Trophoblast cell (in vitro differentiated cells and primary cell): ENCODE data around the gene ZMYND8.
A peak's percentile ranks its signal among the peaks of the same experiment; 100 is the strongest.
"Not testable (repeated sequence)": the region's sequence is repeated elsewhere in the genome, so short reads cannot be mapped to it uniquely, and the experiment has no call there.

Source experiments
- DNase-seq, 2 donors: peaks; one replicate each; pipeline ENCODE4 v3.0.0-alpha.2; 2016
- H2AFZ ChIP-seq: 2 replicates; pipeline ENCODE4 v1.6.1; 2013; ENCODE audit warnings: low read length, moderate library complexity, mild to moderate bottlenecking; ENCODE audit not compliant: insufficient read depth, poor library complexity
- H2AK5ac ChIP-seq: 2 replicates; pipeline ENCODE4 v1.6.1; 2013; ENCODE audit warnings: mild to moderate bottlenecking, low read length
- H2BK120ac ChIP-seq: 2 replicates; pipeline ENCODE4 v1.6.1; 2013; ENCODE audit warnings: low read length, mild to moderate bottlenecking, moderate library complexity; ENCODE audit not compliant: insufficient read depth, poor library complexity
- H2BK12ac ChIP-seq: 2 replicates; pipeline ENCODE4 v1.6.1; 2013; ENCODE audit warnings: mild to moderate bottlenecking, low read length, moderate library complexity
- H2BK5ac ChIP-seq: 2 replicates; pipeline ENCODE4 v1.6.1; 2013; ENCODE audit warnings: low read length, low read depth, moderate library complexity, mild to moderate bottlenecking; ENCODE audit not compliant: poor library complexity
- H3K14ac ChIP-seq: 2 replicates; pipeline ENCODE4 v1.6.1; 2013; ENCODE audit warnings: mild to moderate bottlenecking, low read length
- H3K18ac ChIP-seq: 2 replicates; pipeline ENCODE4 v1.6.1; 2013; ENCODE audit warnings: mild to moderate bottlenecking, low read length
- H3K23ac ChIP-seq: 2 replicates; pipeline ENCODE4 v1.6.1; 2013; ENCODE audit warnings: low read length
- H3K27ac ChIP-seq: 2 replicates; pipeline ENCODE4 v1.5.1; 2013; ENCODE audit warnings: low read depth, mild to moderate bottlenecking, inconsistent platforms, low read length, moderate library complexity
- H3K27me3 ChIP-seq: 2 replicates; pipeline ENCODE4 v1.6.1; 2013; ENCODE audit warnings: inconsistent platforms, mild to moderate bottlenecking, low read length, moderate library complexity; ENCODE audit not compliant: insufficient read depth
- H3K36me3 ChIP-seq, 2 experiments: 1 replicate in 1 of 2; 2 replicates in 1 of 2; pipeline ENCODE4 v1.6.1; 2013; ENCODE audit warnings: low read length in 2 of 2, mild to moderate bottlenecking in 2 of 2, moderate library complexity in 1 of 2; ENCODE audit not compliant: insufficient read depth in 2 of 2, control insufficient read depth in 1 of 2
- H3K4ac ChIP-seq: 2 replicates; pipeline ENCODE4 v1.6.1; 2013; ENCODE audit warnings: low read depth, mild to moderate bottlenecking, low read length, moderate library complexity
- H3K4me1 ChIP-seq, 2 experiments: 1 replicate in 1 of 2; 2 replicates in 1 of 2; pipeline ENCODE4 v1.6.1; 2013; ENCODE audit warnings: low read length in 2 of 2, mild to moderate bottlenecking in 2 of 2, moderate library complexity in 1 of 2; ENCODE audit not compliant: insufficient read depth in 2 of 2, control insufficient read depth in 1 of 2
- H3K4me2 ChIP-seq: 2 replicates; pipeline ENCODE4 v1.6.1; 2013; ENCODE audit warnings: inconsistent platforms, mild to moderate bottlenecking, low read length, moderate library complexity
- H3K4me3 ChIP-seq: 2 replicates; pipeline ENCODE4 v1.5.1; 2013; ENCODE audit warnings: mild to moderate bottlenecking, low read depth, low read length, inconsistent platforms
- H3K79me1 ChIP-seq: one replicate; pipeline ENCODE4 v1.6.1; 2013; ENCODE audit warnings: low read length
- H3K79me2 ChIP-seq: 2 replicates; pipeline ENCODE4 v1.6.1; 2013; ENCODE audit warnings: low read length, mild to moderate bottlenecking; ENCODE audit not compliant: control insufficient read depth, insufficient read depth, poor library complexity
- H3K9ac ChIP-seq: 2 replicates; pipeline ENCODE4 v1.6.1; 2013; ENCODE audit warnings: mild to moderate bottlenecking, low read length
- H3K9me3 ChIP-seq: 2 replicates; pipeline ENCODE4 v1.6.1; 2013; ENCODE audit warnings: low read depth, mild to moderate bottlenecking, control low read depth, inconsistent platforms, low read length; ENCODE audit not compliant: insufficient read depth
- H4K12ac ChIP-seq: 2 replicates; pipeline ENCODE4 v1.6.1; 2013; ENCODE audit warnings: low read depth, mild to moderate bottlenecking, low read length, moderate library complexity
- H4K8ac ChIP-seq: 2 replicates; pipeline ENCODE4 v1.6.1; 2013; ENCODE audit warnings: low read depth, mild to moderate bottlenecking, low read length, moderate library complexity
- H4K91ac ChIP-seq: one replicate; pipeline ENCODE4 v1.6.1; 2013; ENCODE audit warnings: low read depth, mild to moderate bottlenecking, low read length, moderate library complexity
- WGBS: extraction: QIAGEN DNeasy Blood & Tissue Kit; methylation state at CpG from one replicate; pipeline ENCODE4 v1.1.7; 2013; ENCODE audit warnings: missing lambda C conversion rate; ENCODE audit not compliant: insufficient read length, insufficient coverage; ENCODE audit errors: extremely low coverage; 5-methylcytosine and 5-hydroxymethylcytosine counted together

The ZMYND8 gene

DNA sequence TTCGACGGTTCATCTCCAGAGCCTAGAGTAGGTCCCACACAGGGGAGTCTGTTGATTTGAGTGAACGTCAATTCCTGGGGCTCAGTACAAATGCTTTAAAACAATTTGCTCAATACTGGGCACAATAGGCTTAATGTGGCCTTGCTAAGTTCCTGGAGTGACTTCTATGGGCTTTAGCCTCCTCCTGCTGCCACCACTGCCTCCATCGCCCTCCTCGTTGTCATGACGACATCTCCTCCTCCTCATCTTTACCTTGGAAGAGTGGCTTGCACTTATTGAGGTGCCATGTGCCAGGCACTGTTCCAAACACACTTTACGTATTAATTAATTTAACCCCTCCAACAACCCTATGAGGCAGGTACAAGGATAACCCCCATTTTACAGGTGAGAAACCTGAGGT, 11.8 kb upstream of the ZMYND8 start:
- peaks cover 20 to 23% of the 10 kb centered on the region in 2 experiments for H3K4me1 ChIP-seq
- no peak overlapping the region for H2AFZ ChIP-seq
- no peaks in the 10 kb centered on the region for H3K36me3 ChIP-seq
- H3K27me3 ChIP-seq, result no peaks in the 10 kb centered on the region
- H2BK5ac ChIP-seq, result no peak overlapping the region
- no peak overlapping the region for H4K91ac ChIP-seq
- H4K8ac ChIP-seq, result no peak overlapping the region
- H2BK12ac ChIP-seq, result no peak overlapping the region
- H3K9ac ChIP-seq, result no peak overlapping the region
- no peak overlapping the region for H3K18ac ChIP-seq
- no peak overlapping the region for H3K4ac ChIP-seq
- H3K27ac ChIP-seq, result no peak overlapping the region
- peaks cover 5% of the 10 kb centered on the region for H3K79me2 ChIP-seq
- H3K79me1 ChIP-seq, result peaks cover 39% of the 10 kb centered on the region
- no peak overlapping the region for H3K4me2 ChIP-seq
- H3K9me3 ChIP-seq, result no peaks in the 10 kb centered on the region
- no peak overlapping the region for H2AK5ac ChIP-seq
- WGBS, result no CpG with 5 or more reads among the region's 7 CpGs
- no peak for DNase-seq
- no peak overlapping the region for H4K12ac ChIP-seq
- H2BK120ac ChIP-seq, result no peak overlapping the region
- no peak overlapping the region for H3K14ac ChIP-seq
- no peak overlapping the region for H3K23ac ChIP-seq
- H3K4me3 ChIP-seq, result no peak overlapping the region

DNA sequence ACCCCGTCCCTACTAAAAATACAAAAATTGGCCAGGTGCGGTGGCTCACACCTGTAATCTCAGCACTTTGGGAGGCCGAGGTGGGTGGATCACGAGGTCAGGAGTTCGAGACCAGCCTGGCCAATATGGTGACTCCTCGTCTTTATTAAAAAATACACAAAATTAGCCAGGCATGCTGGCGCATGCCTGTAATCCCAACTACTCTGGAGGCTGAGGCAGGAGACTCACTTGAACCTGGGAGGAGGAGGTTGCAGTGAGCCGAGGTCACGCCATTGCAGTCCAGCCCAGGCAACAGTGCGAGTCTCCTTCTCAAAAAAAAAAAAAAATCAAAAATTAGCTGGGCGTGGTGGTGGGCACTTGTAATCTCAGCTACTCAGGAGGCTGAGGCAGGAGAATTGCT, 9.8 kb upstream of the ZMYND8 start:
- H3K9me3 ChIP-seq, H3K27ac ChIP-seq, H2BK120ac ChIP-seq, H4K8ac ChIP-seq, H3K27me3 ChIP-seq, H2AK5ac ChIP-seq, DNase-seq, H3K36me3 ChIP-seq, H3K23ac ChIP-seq, H4K12ac ChIP-seq, H3K79me2 ChIP-seq, H4K91ac ChIP-seq, H2BK12ac ChIP-seq, H3K9ac ChIP-seq, H3K4me2 ChIP-seq, H3K4me3 ChIP-seq, H3K14ac ChIP-seq, H3K18ac ChIP-seq, H2BK5ac ChIP-seq, H2AFZ ChIP-seq: not testable (repeated sequence)
- H3K4ac ChIP-seq, result peak overlapping the region; percentile 12
- WGBS, result no CpG with 5 or more reads among the region's 11 CpGs
- peaks cover 31% of the 10 kb centered on the region for H3K79me1 ChIP-seq
- peaks cover 12 to 17% of the 10 kb centered on the region in 2 experiments for H3K4me1 ChIP-seq

- no CpG with 5 or more reads among the region's 13 CpGs for WGBS
- H3K4me3 ChIP-seq, result no peak overlapping the region
- H3K4me1 ChIP-seq, result peaks cover 14 to 26% of the 10 kb centered on the region in 2 experiments
- peak overlapping the region; percentile 77 for H3K18ac ChIP-seq
- peak overlapping the region; percentile 24 for H3K4ac ChIP-seq
- peak overlapping the region; percentile 22 for H4K12ac ChIP-seq
- peak overlapping the region; percentile 67 for H4K8ac ChIP-seq
- peak overlapping the region; percentile 68 for H2BK5ac ChIP-seq
- H3K9ac ChIP-seq, result no peak overlapping the region
- no peak overlapping the region for H3K4me2 ChIP-seq
- H3K79me1 ChIP-seq, result peaks cover 34% of the 10 kb centered on the region
- H3K27ac ChIP-seq, result peak overlapping the region; percentile 21
- peaks cover 5% of the 10 kb centered on the region for H3K79me2 ChIP-seq
- H3K23ac ChIP-seq, result no peak overlapping the region
- H3K14ac ChIP-seq, result peak overlapping the region; percentile 80
- DNase-seq, result no peak
- H3K36me3 ChIP-seq, result no peaks in the 10 kb centered on the region
- peak overlapping the region; percentile 13 for H2BK12ac ChIP-seq
- H4K91ac ChIP-seq, result peak overlapping the region; percentile 59
- peak overlapping the region; percentile 88 for H2BK120ac ChIP-seq
- no peaks in the 10 kb centered on the region for H3K27me3 ChIP-seq
- H2AFZ ChIP-seq, result peak overlapping the region; percentile 70
- peak overlapping the region; percentile 83 for H2AK5ac ChIP-seq
- no peaks in the 10 kb centered on the region for H3K9me3 ChIP-seq
These were observed 8.7 kb upstream of the ZMYND8 start for GRCh38 chr20:47365023-47365764.

DNA sequence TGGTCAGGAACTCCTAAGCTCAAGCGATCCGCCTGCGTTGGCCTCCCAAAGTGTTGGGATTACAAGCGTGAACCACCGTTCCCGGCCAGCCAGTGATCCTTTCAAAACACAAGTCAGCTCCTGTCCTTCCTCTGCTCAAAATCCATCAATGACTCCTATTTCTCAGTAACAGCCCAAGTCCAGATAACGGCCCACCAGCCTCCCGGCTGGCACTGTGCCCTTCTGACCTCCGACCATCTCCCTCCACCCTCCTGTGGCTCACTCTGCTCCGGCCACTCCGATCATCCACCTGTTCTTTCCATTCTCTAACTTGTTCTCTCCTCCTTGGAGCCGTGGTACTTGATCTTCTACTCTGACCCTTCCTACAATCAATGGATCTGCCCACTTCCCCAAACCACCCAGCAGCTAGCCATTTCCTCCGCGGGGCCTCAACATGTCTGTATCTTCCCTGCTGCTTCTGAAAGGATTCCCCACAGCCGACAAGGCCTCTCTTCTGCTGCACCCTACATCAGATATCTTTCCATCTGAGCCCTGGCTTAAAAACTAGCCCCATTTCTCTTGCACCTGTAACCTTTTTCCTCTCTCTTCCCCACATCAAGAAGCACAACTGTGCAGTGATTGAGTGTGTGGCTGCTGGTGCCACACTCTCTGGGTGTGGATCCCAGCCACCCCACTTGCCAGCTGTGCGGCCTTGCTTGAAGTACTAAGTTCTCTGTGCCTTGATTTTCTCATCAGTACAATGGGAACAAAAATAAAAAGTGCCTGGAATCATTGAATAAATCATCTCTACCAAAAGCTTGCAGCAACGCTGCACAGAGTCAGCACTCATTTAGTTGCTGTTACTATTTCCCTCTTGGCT, 6.1 kb upstream of the ZMYND8 start:
- peak overlapping the region; percentile 88 for H2AK5ac ChIP-seq
- peak overlapping the region; percentile 17 for H3K4ac ChIP-seq
- no peak overlapping the region for H3K27ac ChIP-seq
- peaks cover 23% of the 10 kb centered on the region for H3K79me2 ChIP-seq
- peak overlapping the region; percentile 27 for H2BK5ac ChIP-seq
- DNase-seq, result no peak
- H3K4me1 ChIP-seq, result peaks cover 31 to 40% of the 10 kb centered on the region in 2 experiments
- peak overlapping the region; percentile 40 for H3K14ac ChIP-seq
- H3K4me3 ChIP-seq, result no peak overlapping the region
- H3K79me1 ChIP-seq, result peaks cover 46% of the 10 kb centered on the region
- no peaks in the 10 kb centered on the region for H3K36me3 ChIP-seq
- H3K23ac ChIP-seq, result no peak overlapping the region
- peak overlapping the region; percentile 61 for H2BK120ac ChIP-seq
- peak overlapping the region; percentile 90 for H2BK12ac ChIP-seq
- H4K8ac ChIP-seq, result peak overlapping the region; percentile 42
- no peak overlapping the region for H3K4me2 ChIP-seq
- H4K91ac ChIP-seq, result peak overlapping the region; percentile 78
- H3K18ac ChIP-seq, result peak overlapping the region; percentile 2
- H3K9ac ChIP-seq, result no peak overlapping the region
- H3K9me3 ChIP-seq, result no peaks in the 10 kb centered on the region
- no CpG with 5 or more reads among the region's 17 CpGs for WGBS
- H4K12ac ChIP-seq, result no peak overlapping the region
- no peaks in the 10 kb centered on the region for H3K27me3 ChIP-seq
- H2AFZ ChIP-seq, result no peak overlapping the region
